HG03066 (cell line): ENCODE data around the gene SH2B3.

Experiments
- ATAC-seq: cut with Tn5 transposase; IDR thresholded peaks from one replicate; pipeline ENCODE4 v1.9.1; 2021; ENCODE audit warnings: low read depth; ENCODE audit not compliant: unreplicated experiment

The SH2B3 gene

DNA sequence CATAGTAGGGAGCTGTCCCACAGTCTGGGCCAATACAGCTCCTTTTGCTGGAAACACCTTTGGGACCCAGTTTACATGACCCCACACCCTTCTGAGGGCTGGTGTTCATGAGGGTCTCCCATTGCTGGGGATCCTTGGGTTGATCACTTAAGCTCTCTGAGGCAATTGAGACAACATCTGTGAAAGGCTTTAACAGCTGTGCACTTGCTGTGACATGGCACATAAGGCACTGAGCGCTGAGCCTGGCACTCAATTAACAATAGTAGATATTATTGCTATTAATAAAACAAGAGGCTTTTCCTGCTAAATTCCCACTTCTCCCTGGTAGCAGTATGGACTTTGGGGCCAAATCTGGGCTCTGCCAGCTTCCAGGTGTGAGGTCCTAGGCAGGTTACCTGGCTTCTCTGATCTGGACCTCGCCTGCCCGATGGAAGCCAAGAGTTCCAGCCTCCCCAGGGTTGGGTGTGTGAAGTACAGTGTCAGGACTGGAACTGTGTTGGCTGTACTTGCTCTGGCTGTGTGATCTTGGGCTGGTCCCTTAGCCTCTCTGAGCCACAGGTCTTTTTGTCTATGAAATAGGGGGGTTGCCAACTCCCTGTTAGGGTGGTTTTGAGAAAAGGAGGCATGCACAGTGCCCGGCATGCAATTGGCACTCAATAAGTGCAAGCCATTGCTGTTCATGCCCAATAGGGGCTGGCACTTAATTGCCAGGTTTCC is 3.1 kb downstream of the SH2B3 start:
- no peak for ATAC-seq

DNA sequence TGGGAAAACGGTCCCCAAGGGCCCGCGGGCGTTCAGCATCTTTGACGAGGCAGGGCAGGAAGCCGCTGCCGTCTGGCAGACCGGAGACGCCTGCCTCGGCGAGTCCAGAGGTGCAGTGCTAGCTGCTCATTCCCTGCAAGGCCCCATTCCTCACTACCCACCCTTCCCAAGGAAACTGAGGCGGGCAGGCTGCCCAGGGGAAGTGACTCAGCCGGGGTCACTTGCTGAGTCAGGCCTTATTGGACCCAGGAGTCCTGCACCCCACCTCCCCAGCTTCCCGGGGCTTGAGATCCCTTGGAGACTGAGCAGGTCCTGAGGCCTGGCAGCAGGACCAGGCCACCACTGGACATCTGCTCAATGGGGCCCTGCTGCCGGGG is 3.7 kb downstream of the SH2B3 start:
- ATAC-seq: no peak

- ATAC-seq: no peak
These were observed 4.2 kb downstream of the SH2B3 start for GRCh38 chr12:111409780-111410430.

- no peak for ATAC-seq
These were observed 4.9 kb downstream of the SH2B3 start for GRCh38 chr12:111410431-111411184.

- no peak for ATAC-seq
These were observed 5.6 kb downstream of the SH2B3 start for GRCh38 chr12:111411185-111411764.

DNA sequence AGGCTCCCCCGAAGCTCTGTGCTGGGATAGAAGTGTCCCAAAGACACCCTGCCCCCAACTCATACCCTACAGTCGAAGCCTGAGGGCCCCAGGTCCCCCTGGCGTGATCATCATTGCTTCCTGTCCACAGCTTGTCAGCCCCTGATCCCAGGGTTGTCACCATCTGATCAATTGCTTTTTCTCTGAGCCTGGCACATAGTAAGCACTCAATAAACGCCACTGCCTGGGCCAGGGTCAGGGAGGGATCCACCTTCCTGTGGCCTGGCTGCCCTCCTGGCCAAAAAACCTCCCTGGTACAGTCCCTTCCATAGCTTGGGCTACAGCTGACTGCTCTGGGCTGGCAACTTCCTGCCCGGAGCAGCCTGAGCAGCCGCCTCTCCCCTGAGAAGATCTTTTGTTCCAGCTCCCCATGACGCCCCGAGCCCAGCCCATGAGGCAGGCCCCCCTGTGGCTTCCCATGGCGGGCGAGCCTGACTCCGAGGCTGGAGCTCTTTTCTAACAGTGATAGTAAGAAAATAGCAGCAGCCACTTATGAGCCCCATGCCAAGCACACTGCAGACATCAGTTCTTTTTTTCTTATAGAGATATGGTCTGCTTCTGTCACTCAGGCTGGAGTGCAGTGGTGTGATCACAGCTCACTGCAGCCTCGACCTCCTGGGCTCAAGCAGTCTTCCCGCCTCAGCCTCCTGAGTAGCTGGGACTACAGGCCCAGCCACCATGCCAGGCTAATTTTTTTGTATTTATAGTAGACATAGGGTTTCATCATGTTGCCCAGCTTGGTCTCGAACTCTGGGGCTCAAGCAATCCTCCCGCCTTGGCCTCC is 6.5 kb downstream of the SH2B3 start:
- ATAC-seq: no peak

DNA sequence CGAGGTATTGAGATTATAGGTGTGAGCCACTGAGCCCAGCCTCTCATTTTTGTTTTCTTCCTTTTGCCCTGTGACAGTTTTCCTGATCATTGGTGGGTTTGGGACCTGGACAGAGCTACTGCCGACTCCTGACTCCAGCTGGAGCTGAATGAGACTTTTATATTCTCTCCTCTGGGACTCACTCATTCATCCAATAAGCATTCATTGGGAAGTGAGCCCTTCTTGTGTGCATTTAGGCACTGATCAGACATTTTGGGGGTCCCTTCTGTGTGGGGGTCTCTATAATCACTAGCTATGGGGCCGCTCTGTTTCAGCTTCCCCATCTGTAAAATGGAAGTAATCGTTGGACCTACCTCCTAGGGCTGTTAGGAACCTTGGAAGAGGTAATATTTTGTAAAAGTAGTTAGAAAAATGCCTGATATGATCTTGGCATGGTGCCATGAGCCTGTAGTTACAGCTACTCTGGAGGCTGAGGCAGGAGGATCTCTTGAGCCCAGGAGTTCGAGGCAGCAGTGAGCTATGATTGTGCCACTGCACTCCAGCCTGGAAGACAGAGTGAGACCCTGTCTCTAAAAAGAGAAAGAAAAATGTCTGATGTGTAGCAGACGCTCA is 7.2 kb downstream of the SH2B3 start:
- ATAC-seq: no peak

GRCh38 chr12:111413442-111414086 is 7.8 kb downstream of the SH2B3 start:
- ATAC-seq: no peak

GRCh38 chr12:111414711-111415252 is 9.1 kb downstream of the SH2B3 start:
- no peak for ATAC-seq

GRCh38 chr12:111417290-111417689 is 11.6 kb downstream of the SH2B3 start:
- no peak for ATAC-seq

GRCh38 chr12:111417784-111418593 is 12.3 kb downstream of the SH2B3 start:
- no peak for ATAC-seq

DNA sequence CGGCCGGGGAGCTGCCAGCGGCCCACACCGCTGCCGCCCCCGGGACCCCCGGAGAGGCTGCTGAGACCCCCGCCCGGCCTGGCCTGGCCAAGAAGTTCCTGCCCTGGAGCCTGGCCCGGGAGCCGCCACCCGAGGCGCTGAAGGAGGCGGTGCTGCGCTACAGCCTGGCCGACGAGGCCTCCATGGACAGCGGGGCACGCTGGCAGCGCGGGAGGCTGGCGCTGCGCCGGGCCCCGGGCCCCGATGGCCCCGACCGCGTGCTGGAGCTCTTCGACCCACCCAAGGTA is 12.8 kb downstream of the SH2B3 start:
- ATAC-seq: no peak

DNA sequence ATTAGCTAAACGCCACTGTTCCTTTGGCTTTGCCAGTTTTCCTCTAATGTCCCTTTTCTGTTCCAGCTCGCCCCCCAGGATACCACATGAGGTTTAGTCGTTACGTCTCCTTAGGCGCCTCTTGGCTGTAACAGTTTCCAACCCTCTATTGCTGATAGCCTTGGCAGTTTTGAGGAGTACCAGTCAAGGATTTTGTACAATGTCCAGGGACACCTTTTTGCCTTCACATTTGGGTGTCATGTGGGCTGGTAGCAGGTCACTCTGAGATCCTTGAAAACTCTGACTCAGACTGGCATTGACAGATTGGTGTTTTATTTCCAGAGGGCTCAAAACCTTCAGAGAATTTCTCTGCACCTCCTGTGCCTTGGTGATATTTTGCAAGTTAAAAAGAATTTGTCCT is 14.1 kb downstream of the SH2B3 start:
- ATAC-seq: no peak

DNA sequence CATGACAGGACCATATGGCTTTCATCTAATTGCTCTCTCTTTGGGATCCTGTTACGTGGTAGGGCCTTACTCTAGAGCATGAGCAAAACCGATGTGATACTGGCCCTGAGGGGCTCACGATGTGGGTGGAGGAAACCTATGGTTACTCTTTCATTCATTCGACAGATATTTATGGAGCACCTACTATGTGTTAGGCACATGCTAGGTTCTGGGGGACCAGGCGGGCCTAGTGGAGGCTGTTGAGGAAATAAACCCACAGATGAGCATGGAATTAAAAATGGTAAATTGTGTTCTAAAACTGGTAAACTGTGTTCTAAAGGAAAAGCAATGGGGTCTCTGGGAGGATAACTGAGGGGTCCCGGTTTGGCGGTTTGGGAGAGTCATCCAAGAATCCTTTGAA is 14.8 kb downstream of the SH2B3 start:
- no peak for ATAC-seq

- no peak for ATAC-seq
These were observed 18.6 kb downstream of the SH2B3 start for GRCh38 chr12:111424189-111424792.

- no peak for ATAC-seq
These were observed 19.1 kb downstream of the SH2B3 start for GRCh38 chr12:111424793-111425251.

GRCh38 chr12:111425655-111426054 is 19.9 kb downstream of the SH2B3 start:
- ATAC-seq: no peak
